Calu3 (cell line): Measurements from ENCODE around the gene WNT7A. TPM values are rescaled to one million over a fixed set of nuclear protein-coding genes. Genes with fewer than 3 reads are reported as not detected.

Experiments used
- BruUV-seq: library from RNA; stranded (reverse); fragments of 400-500 nt; replicated peaks from 2 replicates; lab custom pipeline; 2021; lab: Mats Ljungman, UMichigan
- CTCF ChIA-PET: fragments of 300-600 bp; sonication (Branson Sonifier 250); formaldehyde crosslinking; loops from one replicate; lab custom pipeline; 2022; ENCODE audit warnings: antibody characterized with exemption; lab: Charles Lee
- DNase-seq: peaks from one replicate; pipeline ENCODE4 v3.0.0; 2022
- H3K27ac Mint-ChIP-seq: one replicate; pipeline ENCODE4 v1.8.0; 2022; ENCODE audit warnings: mixed read lengths; ENCODE audit not compliant: unreplicated experiment
- H3K27me3 Mint-ChIP-seq: one replicate; pipeline ENCODE4 v1.8.0; 2022; ENCODE audit warnings: mixed read lengths; ENCODE audit not compliant: unreplicated experiment
- H3K36me3 Mint-ChIP-seq: one replicate; pipeline ENCODE4 v1.8.0; 2022; ENCODE audit warnings: mild to moderate bottlenecking, moderate library complexity, mixed read lengths; ENCODE audit not compliant: insufficient read depth, unreplicated experiment
- H3K4me1 Mint-ChIP-seq: one replicate; pipeline ENCODE4 v1.8.0; 2022; ENCODE audit warnings: mild to moderate bottlenecking, low read depth, mixed read lengths; ENCODE audit not compliant: unreplicated experiment
- H3K4me3 Mint-ChIP-seq: one replicate; pipeline ENCODE4 v1.8.0; 2022; ENCODE audit warnings: mild to moderate bottlenecking, low read depth, moderate library complexity, mixed read lengths; ENCODE audit not compliant: unreplicated experiment
- H3K9me3 Mint-ChIP-seq: one replicate; pipeline ENCODE4 v1.8.0; 2022; ENCODE audit warnings: low read depth, mixed read lengths; ENCODE audit not compliant: unreplicated experiment
- intact Hi-C: fragments of 100-400 bp; cut with micrococcal nuclease; formaldehyde crosslinking; loops from one replicate; pipeline ENCODE4 v1.10.0; 2022; ENCODE audit not compliant: unreplicated experiment
- total RNA-seq: library from RNA; stranded (reverse); gene quantifications from 2 replicates; pipeline ENCODE4 v1.2.3, GENCODE V29; 2022
- TF ChIP-seq, protein P1 (sequence below): fragments of 200-600 bp; IDR thresholded peaks from one replicate; pipeline ENCODE4 v1.8.0; 2022; ENCODE audit warnings: antibody characterized with exemption; ENCODE audit not compliant: unreplicated experiment

The WNT7A gene
- total RNA-seq, 1 experiment from 2014 or later: 3.5 TPM

DNA sequence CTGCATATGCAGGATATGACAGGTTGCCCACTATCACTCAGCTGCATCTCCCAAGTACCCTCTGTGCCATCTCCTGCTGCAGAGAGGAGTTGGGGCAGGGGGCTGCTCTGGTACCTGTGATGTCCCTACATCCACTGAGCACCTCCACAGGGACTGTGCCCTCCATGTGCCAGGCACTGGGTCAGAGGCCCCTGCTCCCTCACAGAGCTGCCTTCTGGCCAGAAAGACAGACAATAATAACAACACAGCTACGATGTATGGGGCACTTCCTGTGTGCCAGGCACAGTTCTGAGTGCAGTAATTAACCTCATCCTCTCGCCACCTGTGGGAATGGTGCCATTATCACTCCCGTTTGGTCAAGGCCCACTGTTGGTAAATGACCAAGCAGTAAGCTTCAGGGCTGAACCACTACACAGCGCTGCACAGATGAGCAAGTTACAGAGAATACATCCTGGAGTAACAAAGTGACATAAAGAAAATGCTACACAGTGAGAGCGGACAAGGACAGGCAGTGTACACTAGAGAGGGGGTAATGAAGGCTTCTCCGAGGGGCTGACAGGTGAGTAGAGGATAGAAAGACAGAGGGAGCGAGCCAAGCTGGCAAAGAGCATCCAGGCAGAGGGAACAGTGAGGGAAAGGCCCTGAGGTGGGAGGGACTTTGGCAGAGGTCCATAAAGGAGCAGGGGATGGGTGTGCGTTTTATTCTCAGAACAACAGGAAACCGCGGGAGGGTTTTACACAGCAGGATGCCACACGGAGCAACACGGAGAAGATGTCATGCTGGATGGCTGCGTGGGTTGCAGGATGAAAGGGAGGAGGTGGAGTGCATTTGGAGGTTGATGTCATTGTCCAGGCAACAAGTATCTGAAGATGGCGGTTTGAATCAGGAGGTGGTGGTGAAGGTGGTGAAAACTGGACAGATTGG is 13.6 kb downstream of the WNT7A start:
- H3K36me3 Mint-ChIP-seq: no peaks in the 10 kb centered on the region
- no peaks in the 10 kb centered on the region for H3K4me1 Mint-ChIP-seq
- H3K9me3 Mint-ChIP-seq: peaks cover under 1% of the 10 kb centered on the region
- BruUV-seq: no TSS peak
- intact Hi-C loops: no loop called here
- no peak for DNase-seq
- CTCF ChIA-PET: interaction anchor here (1.0 kb wide), 1 partner anchor 10 kb away, joined by 4 read pairs; no protein-coding TSS in a partner anchor
- TF ChIP-seq, protein P1, sequence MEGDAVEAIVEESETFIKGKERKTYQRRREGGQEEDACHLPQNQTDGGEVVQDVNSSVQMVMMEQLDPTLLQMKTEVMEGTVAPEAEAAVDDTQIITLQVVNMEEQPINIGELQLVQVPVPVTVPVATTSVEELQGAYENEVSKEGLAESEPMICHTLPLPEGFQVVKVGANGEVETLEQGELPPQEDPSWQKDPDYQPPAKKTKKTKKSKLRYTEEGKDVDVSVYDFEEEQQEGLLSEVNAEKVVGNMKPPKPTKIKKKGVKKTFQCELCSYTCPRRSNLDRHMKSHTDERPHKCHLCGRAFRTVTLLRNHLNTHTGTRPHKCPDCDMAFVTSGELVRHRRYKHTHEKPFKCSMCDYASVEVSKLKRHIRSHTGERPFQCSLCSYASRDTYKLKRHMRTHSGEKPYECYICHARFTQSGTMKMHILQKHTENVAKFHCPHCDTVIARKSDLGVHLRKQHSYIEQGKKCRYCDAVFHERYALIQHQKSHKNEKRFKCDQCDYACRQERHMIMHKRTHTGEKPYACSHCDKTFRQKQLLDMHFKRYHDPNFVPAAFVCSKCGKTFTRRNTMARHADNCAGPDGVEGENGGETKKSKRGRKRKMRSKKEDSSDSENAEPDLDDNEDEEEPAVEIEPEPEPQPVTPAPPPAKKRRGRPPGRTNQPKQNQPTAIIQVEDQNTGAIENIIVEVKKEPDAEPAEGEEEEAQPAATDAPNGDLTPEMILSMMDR: no peak
- H3K27me3 Mint-ChIP-seq: peaks cover 33% of the 10 kb centered on the region
- no peak overlapping the region for H3K4me3 Mint-ChIP-seq
- H3K27ac Mint-ChIP-seq: no peak overlapping the region

DNA sequence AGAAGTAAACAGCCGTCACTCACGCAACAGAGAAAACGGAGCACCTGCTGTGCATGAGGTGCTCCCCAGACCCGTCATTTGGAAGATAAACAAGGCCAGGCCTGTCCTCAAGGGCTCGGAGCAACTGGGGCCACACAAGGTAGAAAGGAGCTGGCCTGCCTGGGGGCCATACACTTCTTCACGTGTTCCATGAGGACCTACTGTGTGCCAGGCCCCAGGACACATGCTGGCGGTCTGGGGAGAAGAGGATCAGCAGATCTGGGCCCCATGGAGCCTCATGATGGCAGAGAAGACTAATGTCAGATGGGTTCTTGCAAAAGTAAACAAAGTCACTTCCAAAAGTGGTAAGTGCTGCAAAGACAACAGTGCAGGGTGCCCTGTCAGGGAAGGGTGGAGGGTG is 14.3 kb downstream of the WNT7A start:
- no peaks in the 10 kb centered on the region for H3K9me3 Mint-ChIP-seq

DNA sequence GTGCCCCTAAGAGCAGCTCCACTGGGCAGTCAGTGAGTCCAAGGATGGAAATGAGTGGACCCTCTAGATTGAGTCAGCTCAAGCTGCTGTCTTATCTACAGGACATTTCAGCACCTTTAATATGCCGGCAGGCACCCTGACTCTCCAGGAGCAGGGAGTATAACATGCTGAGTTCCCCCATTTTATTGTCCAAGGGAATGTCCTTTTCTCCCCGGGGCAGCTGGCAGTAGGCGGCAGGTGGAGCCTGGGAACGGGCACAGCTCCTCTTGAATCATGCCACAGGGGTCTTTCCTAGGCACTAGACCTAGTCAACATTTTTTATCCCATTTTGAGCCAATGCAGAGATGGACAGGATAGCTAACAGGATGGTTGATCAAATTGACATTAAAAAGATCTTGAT is 14.8 kb downstream of the WNT7A start:
- Mint-ChIP-seq H3K4me1 (no peaks in the 10 kb centered on the region), H3K27ac (no peak overlapping the region), H3K4me3 (no peak overlapping the region), H3K9me3 (no peaks in the 10 kb centered on the region), H3K27me3 (peaks cover 33% of the 10 kb centered on the region), H3K36me3 (no peaks in the 10 kb centered on the region)
- intact Hi-C loops: no loop called here
- BruUV-seq: no TSS peak
- DNase-seq: no peak
- TF ChIP-seq, protein P1: no peak
- CTCF ChIA-PET: no interaction called here

More for the DNA sequence above, 14.3 kb downstream of the WNT7A start:
- no peaks in the 10 kb centered on the region for H3K36me3 Mint-ChIP-seq
- BruUV-seq: no TSS peak
- DNase-seq: no peak
- no peak overlapping the region for H3K4me3 Mint-ChIP-seq
- CTCF ChIA-PET: no interaction called here
- peaks cover 33% of the 10 kb centered on the region for H3K27me3 Mint-ChIP-seq
- no peaks in the 10 kb centered on the region for H3K4me1 Mint-ChIP-seq
- no peak overlapping the region for H3K27ac Mint-ChIP-seq
- intact Hi-C loops: no loop called here
- TF ChIP-seq, protein P1: no peak

DNA sequence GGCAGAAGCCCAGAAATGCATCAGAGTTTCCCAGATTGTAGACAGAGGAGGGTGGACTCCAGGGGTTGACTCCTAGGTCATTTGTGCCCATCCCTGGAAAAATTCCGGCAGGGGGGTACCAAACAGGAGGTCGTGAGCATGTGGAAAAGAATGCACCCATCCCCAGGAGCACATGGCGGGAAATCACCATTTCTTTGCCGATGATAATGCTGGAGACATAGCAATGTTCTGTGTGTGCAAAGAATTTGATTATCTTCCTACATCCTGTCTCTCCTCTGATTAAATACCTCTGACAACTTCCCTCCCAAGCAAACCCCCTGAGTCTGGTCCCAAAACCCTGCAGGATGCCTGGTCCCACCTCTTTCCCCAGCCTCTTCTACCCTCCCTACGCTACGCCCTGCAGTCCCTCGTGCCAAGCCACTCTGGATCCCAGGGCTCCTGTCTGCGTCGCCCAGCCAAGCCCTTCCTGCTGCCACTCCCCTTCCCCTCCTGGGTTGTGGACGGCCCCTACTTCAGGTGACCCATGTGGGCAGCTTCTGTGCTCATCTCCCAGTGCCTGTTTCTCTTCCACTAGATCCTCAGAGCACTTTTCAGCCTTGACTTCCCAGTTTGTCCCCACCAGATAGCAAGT is 15.8 kb downstream of the WNT7A start:
- CTCF ChIA-PET: no interaction called here
- Mint-ChIP-seq H3K4me1 (no peaks in the 10 kb centered on the region), H3K9me3 (no peaks in the 10 kb centered on the region), H3K27me3 (peaks cover 24% of the 10 kb centered on the region), H3K27ac (no peak overlapping the region), H3K4me3 (no peak overlapping the region), H3K36me3 (no peaks in the 10 kb centered on the region)
- BruUV-seq: no TSS peak
- no peak for DNase-seq
- TF ChIP-seq, protein P1: no peak
- intact Hi-C loops: no loop called here
